PC-9 (cell line): Measurements from ENCODE around the gene RBBP8. TPM values are rescaled to one million over a fixed set of nuclear protein-coding genes. Genes with fewer than 3 reads are reported as not detected.

ENCODE experiments used
- BruUV-seq: library from RNA; stranded (reverse); fragments of 400-500 nt; replicated peaks from 2 replicates; lab custom pipeline; 2021; lab: Mats Ljungman, UMichigan
- CTCF ChIA-PET: fragments of 300-600 bp; sonication (Branson Sonifier 250); formaldehyde crosslinking; loops from one replicate; lab custom pipeline; 2022; ENCODE audit warnings: antibody characterized with exemption; lab: Charles Lee
- POLR2A ChIA-PET: fragments of 300-600 bp; sonication (Branson Sonifier 250); formaldehyde crosslinking; loops from one replicate; lab custom pipeline; 2022; ENCODE audit warnings: antibody characterized with exemption; ENCODE audit not compliant: unreplicated experiment; lab: Charles Lee
- DNase-seq, 2 experiments: peaks; one replicate each; pipeline versions ENCODE4 v3.0.0 to v3.0.0-alpha.2; 2015 to 2022; ENCODE audit warnings: mixed read lengths in 1 of 2
- H2AFZ ChIP-seq: fragments of 200-600 bp; sonication (generic); 2 replicates; pipeline ENCODE4 v1.8.1; 2017; ENCODE audit warnings: antibody characterized with exemption
- H3F3A ChIP-seq: fragments of 200-600 bp; sonication (generic); 2 replicates; pipeline ENCODE4 v1.8.1; 2017; ENCODE audit warnings: antibody characterized with exemption, mild to moderate bottlenecking, low read depth; ENCODE audit not compliant: insufficient read depth
- H3K27ac ChIP-seq: fragments of 200-600 bp; sonication (generic); 2 replicates; pipeline ENCODE4 v1.6.1; 2016; ENCODE audit warnings: mixed run types
- H3K27me3 ChIP-seq: fragments of 200-600 bp; sonication (generic); 2 replicates; pipeline ENCODE4 v1.6.1; 2016; ENCODE audit warnings: low read depth, mixed run types; ENCODE audit not compliant: insufficient read depth
- H3K36me3 ChIP-seq: fragments of 200-600 bp; sonication (generic); 2 replicates; pipeline ENCODE4 v1.6.1; 2016; ENCODE audit warnings: low read depth, mixed run types
- H3K4me1 ChIP-seq: fragments of 200-600 bp; sonication (generic); replicated peaks from 2 replicates; pipeline ENCODE4 v1.6.1; 2016; ENCODE audit warnings: mixed run types; ENCODE audit not compliant: insufficient read depth
- H3K4me2 ChIP-seq: fragments of 200-600 bp; sonication (generic); 2 replicates; pipeline ENCODE4 v1.6.1; 2017; ENCODE audit warnings: mixed run types
- H3K4me3 ChIP-seq: fragments of 200-600 bp; sonication (generic); 2 replicates; pipeline ENCODE4 v1.6.1; 2016; ENCODE audit warnings: mixed run types
- H3K79me2 ChIP-seq: fragments of 200-600 bp; sonication (generic); 2 replicates; pipeline ENCODE4 v1.6.1; 2017; ENCODE audit warnings: low read depth, mixed run types
- H3K9me2 ChIP-seq: fragments of 200-600 bp; sonication (generic); 2 replicates; pipeline ENCODE4 v1.8.1; 2017; ENCODE audit warnings: mild to moderate bottlenecking; ENCODE audit not compliant: insufficient read depth
- H3K9me3 ChIP-seq: fragments of 200-600 bp; sonication (generic); 2 replicates; pipeline ENCODE4 v1.8.1; 2016; ENCODE audit warnings: low read depth; ENCODE audit not compliant: insufficient read depth
- H4K20me1 ChIP-seq: fragments of 200-600 bp; sonication (generic); 2 replicates; pipeline ENCODE4 v1.8.1; 2017; ENCODE audit not compliant: insufficient read depth
- CTCF ChIP-seq: fragments of 200-600 bp; sonication (generic); conservative IDR thresholded peaks from 2 replicates; pipeline ENCODE4 v1.6.1; 2017; ENCODE audit warnings: mixed run types, antibody characterized with exemption, mild to moderate bottlenecking, moderate library complexity
- EZH2 ChIP-seq: fragments of 200-600 bp; sonication (generic); IDR thresholded peaks from 2 replicates; pipeline ENCODE4 v1.8.0; 2017; ENCODE audit warnings: antibody characterized with exemption, low read depth
- intact Hi-C: fragments of 100-400 bp; cut with micrococcal nuclease; formaldehyde crosslinking; loops from one replicate; pipeline ENCODE4 v1.10.0; 2022; ENCODE audit not compliant: unreplicated experiment
- total RNA-seq: library from RNA; stranded (reverse); gene quantifications from 2 replicates; pipeline ENCODE4 v1.2.3, GENCODE V29; 2021

RBBP8 gene
- total RNA-seq, 1 experiment from 2014 or later = 28.4 TPM

- Histone ChIP-seq H3K36me3 (no peaks in the 10 kb centered on the region), H2AFZ (no peak overlapping the region), H3K4me1 (no peaks in the 10 kb centered on the region), H3F3A (no peaks in the 10 kb centered on the region), H3K27me3 (no peaks in the 10 kb centered on the region), H4K20me1 (no peaks in the 10 kb centered on the region), H3K4me3 (no peak overlapping the region), H3K27ac (no peak overlapping the region), H3K9me2 (no peaks in the 10 kb centered on the region), H3K79me2 (no peaks in the 10 kb centered on the region), H3K4me2 (no peak overlapping the region), H3K9me3 (no peaks in the 10 kb centered on the region)
- no peak for DNase-seq
- POLR2A ChIA-PET = no interaction called here
- TF ChIP-seq CTCF = no peak
- TF ChIP-seq EZH2 = no peak
- BruUV-seq = no TSS peak
- CTCF ChIA-PET = no interaction called here
- intact Hi-C loops = no loop called here
Measured at GRCh38 chr18:22964116-22964515, 31.0 kb downstream of the RBBP8 start.

- CTCF ChIA-PET = no interaction called here
- H3K79me2 ChIP-seq = no peaks in the 10 kb centered on the region
- H3K9me3 ChIP-seq = no peaks in the 10 kb centered on the region
- BruUV-seq = no TSS peak
- intact Hi-C loops = no loop called here
- H3K4me2 ChIP-seq = no peak overlapping the region
- no peaks in the 10 kb centered on the region for H3K9me2 ChIP-seq
- TF ChIP-seq CTCF (no peak), EZH2 (no peak)
- H3K27me3 ChIP-seq = no peaks in the 10 kb centered on the region
- H3K4me3 ChIP-seq = no peak overlapping the region
- H4K20me1 ChIP-seq = no peaks in the 10 kb centered on the region
- POLR2A ChIA-PET = no interaction called here
- no peaks in the 10 kb centered on the region for H3K36me3 ChIP-seq
- H3K27ac ChIP-seq = no peak overlapping the region
- no peaks in the 10 kb centered on the region for H3K4me1 ChIP-seq
- H2AFZ ChIP-seq = no peak overlapping the region
- no peaks in the 10 kb centered on the region for H3F3A ChIP-seq
- no peak for DNase-seq
Measured at GRCh38 chr18:22964722-22965121, 31.6 kb downstream of the RBBP8 start.

- ChIA-PET CTCF (no interaction called here), POLR2A (interaction anchor here (0.6 kb wide), 1 partner anchor 38 kb away, joined by 26 read pairs; the partner anchor contains the start of gene RBBP8)
- Histone ChIP-seq H3K4me1 (no peaks in the 10 kb centered on the region), H2AFZ (no peak overlapping the region), H3K27me3 (no peaks in the 10 kb centered on the region), H4K20me1 (no peaks in the 10 kb centered on the region), H3K9me2 (no peaks in the 10 kb centered on the region), H3F3A (no peaks in the 10 kb centered on the region), H3K36me3 (no peaks in the 10 kb centered on the region; the same call in 1 of the 2 replicates), H3K4me2 (no peak overlapping the region), H3K4me3 (no peak overlapping the region), H3K27ac (no peak overlapping the region), H3K79me2 (no peaks in the 10 kb centered on the region), H3K9me3 (no peaks in the 10 kb centered on the region)
- no peak for DNase-seq
- no TSS peak for BruUV-seq
- intact Hi-C loops = no loop called here
- no peak for TF ChIP-seq CTCF
- no peak for TF ChIP-seq EZH2
Measured at GRCh38 chr18:22971038-22971437, 37.9 kb downstream of the RBBP8 start.
